Neutrophil (primary cell): ENCODE results near the gene CBFA2T2.

Experiments
- H3K27ac ChIP-seq: fragments of 200-600 bp; sonication (generic); 2 replicates; pipeline ENCODE4 v1.5.1; 2016; ENCODE audit warnings: mild to moderate bottlenecking, moderate library complexity
- H3K27me3 ChIP-seq: fragments of 200-600 bp; sonication (generic); 2 replicates; pipeline ENCODE4 v1.6.0; 2016; ENCODE audit warnings: mild to moderate bottlenecking
- H3K36me3 ChIP-seq: fragments of 200-600 bp; sonication (generic); 2 replicates; pipeline ENCODE4 v1.5.1; 2017
- H3K4me1 ChIP-seq, 2 experiments: fragments of 200-600 bp in 1 of 2; sonication (generic) in 1 of 2; 1 replicate in 1 of 2; 2 replicates in 1 of 2; pipeline versions ENCODE4 v1.5.1 to v1.6.1; 2013 to 2016; ENCODE audit warnings: low read depth in 1 of 2, low read length in 1 of 2, mild to moderate bottlenecking in 1 of 2, moderate library complexity in 1 of 2; ENCODE audit not compliant: control insufficient read depth in 1 of 2, insufficient read depth in 1 of 2
- H3K4me3 ChIP-seq, 2 experiments: fragments of 200-600 bp in 1 of 2; sonication (generic) in 1 of 2; 1 replicate in 1 of 2; 2 replicates in 1 of 2; pipeline ENCODE4 v1.5.1; 2013 to 2016; ENCODE audit warnings: low read depth in 1 of 2, low read length in 1 of 2, mild to moderate bottlenecking in 1 of 2, moderate library complexity in 1 of 2
- H3K9me3 ChIP-seq: fragments of 200-600 bp; sonication (generic); 2 replicates; pipeline ENCODE4 v1.5.1; 2016
- CTCF ChIP-seq: fragments of 200-600 bp; sonication (generic); IDR thresholded peaks from 2 replicates; pipeline ENCODE4 v1.5.1; 2016; ENCODE audit warnings: antibody characterized with exemption

The CBFA2T2 gene

GRCh38 chr20:33654680-33655161, 164.8 kb downstream of the CBFA2T2 start:
- Histone ChIP-seq H3K4me1 (no peaks in the 10 kb centered on the region), H3K27ac (no peak overlapping the region), H3K27me3 (peaks cover 5% of the 10 kb centered on the region), H3K4me3 (no peak overlapping the region), H3K9me3 (no peaks in the 10 kb centered on the region), H3K36me3 (no peaks in the 10 kb centered on the region)
- no peak for TF ChIP-seq CTCF

GRCh38 chr20:33655164-33655563, 165.3 kb downstream of the CBFA2T2 start:
- no peaks in the 10 kb centered on the region for H3K4me1 ChIP-seq
- H3K4me3 ChIP-seq = no peak overlapping the region
- H3K9me3 ChIP-seq = no peaks in the 10 kb centered on the region
- no peak for TF ChIP-seq CTCF
- H3K27ac ChIP-seq = no peak overlapping the region
- H3K27me3 ChIP-seq = peaks cover 5% of the 10 kb centered on the region
- no peaks in the 10 kb centered on the region for H3K36me3 ChIP-seq

- H3K36me3 ChIP-seq = no peaks in the 10 kb centered on the region
- no peaks in the 10 kb centered on the region for H3K4me1 ChIP-seq
- H3K4me3 ChIP-seq = no peak overlapping the region
- no peaks in the 10 kb centered on the region for H3K9me3 ChIP-seq
- no peak for TF ChIP-seq CTCF
- no peak overlapping the region for H3K27ac ChIP-seq
- peaks cover 5% of the 10 kb centered on the region for H3K27me3 ChIP-seq
Measured at GRCh38 chr20:33656010-33656782, 166.3 kb downstream of the CBFA2T2 start.

GRCh38 chr20:33656783-33657703, 167.1 kb downstream of the CBFA2T2 start:
- peaks cover 5% of the 10 kb centered on the region for H3K27me3 ChIP-seq
- H3K36me3 ChIP-seq = no peaks in the 10 kb centered on the region
- H3K4me3 ChIP-seq = no peak overlapping the region
- no peak overlapping the region for H3K27ac ChIP-seq
- no peaks in the 10 kb centered on the region for H3K4me1 ChIP-seq
- no peak for TF ChIP-seq CTCF
- H3K9me3 ChIP-seq = no peaks in the 10 kb centered on the region

DNA sequence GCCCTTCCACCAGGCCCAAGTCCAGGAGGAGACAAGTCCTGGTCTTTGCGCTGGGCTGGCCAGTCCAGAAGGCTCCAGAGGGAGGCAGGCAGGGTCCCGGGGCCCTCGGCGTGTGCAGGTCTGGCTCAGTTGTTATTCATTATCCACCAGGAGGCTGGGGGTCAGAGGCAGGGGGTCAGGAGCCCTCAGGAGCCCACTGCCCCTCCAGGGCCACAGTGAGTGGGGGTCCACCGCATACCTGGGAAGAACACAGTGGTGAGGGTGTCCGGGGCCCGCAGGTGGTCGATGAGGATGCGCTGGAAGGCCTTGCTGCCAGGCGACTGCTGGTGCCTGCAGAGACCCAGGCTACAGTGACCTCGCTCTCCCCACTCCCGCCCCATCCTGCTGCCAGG, 167.8 kb downstream of the CBFA2T2 start:
- Histone ChIP-seq H3K27me3 (peaks cover 5% of the 10 kb centered on the region), H3K27ac (no peak overlapping the region)
- TF ChIP-seq CTCF = no peak

More for the DNA sequence above, 167.8 kb downstream of the CBFA2T2 start:
- H3K9me3 ChIP-seq = no peaks in the 10 kb centered on the region
- H3K4me3 ChIP-seq = no peak overlapping the region
- peaks cover 0 to 2% of the 10 kb centered on the region in 2 experiments for H3K4me1 ChIP-seq
- no peaks in the 10 kb centered on the region for H3K36me3 ChIP-seq
